HG03460 (cell line): ENCODE measurements around the gene HCFC1.
A peak's percentile ranks its signal among the peaks of the same experiment; 100 is the strongest.

Source experiments
- ATAC-seq: cut with Tn5 transposase; IDR thresholded peaks from one replicate; pipeline ENCODE4 v1.9.1; 2021; ENCODE audit not compliant: unreplicated experiment

Gene HCFC1

DNA sequence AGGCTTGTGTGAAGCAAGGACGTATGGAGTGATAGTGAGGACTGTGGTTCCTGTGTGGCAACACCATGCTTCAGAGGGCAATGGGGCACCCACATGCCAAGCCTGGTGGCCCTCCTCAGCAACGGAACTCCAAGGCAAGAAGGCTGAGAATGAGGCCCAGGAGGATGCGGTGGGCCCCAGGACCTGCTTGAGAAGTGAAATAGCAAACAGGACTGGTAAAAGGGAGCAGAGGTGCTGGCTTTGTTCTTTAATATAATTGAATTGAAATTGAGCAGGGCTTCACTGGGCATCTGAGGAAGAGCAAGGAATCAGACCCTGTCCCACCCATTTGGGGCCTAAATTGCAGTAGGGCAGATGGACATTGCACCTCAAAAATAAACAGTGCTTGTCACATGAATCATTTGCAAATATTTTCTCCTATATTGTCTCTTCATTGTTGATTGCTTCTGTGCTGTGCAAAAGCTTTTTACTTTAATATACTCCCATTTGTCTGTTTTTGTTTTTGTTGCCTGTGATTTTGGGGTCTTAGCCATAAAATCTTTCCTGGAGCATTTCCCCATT lies 3.2 kb upstream of the HCFC1 start:
- no peak for ATAC-seq

- no peak for ATAC-seq
Observed at GRCh38 chrX:153974003-153974725, 2.5 kb upstream of the HCFC1 start.

- ATAC-seq, result no peak
Observed at GRCh38 chrX:153973127-153974002, 1.7 kb upstream of the HCFC1 start.

DNA sequence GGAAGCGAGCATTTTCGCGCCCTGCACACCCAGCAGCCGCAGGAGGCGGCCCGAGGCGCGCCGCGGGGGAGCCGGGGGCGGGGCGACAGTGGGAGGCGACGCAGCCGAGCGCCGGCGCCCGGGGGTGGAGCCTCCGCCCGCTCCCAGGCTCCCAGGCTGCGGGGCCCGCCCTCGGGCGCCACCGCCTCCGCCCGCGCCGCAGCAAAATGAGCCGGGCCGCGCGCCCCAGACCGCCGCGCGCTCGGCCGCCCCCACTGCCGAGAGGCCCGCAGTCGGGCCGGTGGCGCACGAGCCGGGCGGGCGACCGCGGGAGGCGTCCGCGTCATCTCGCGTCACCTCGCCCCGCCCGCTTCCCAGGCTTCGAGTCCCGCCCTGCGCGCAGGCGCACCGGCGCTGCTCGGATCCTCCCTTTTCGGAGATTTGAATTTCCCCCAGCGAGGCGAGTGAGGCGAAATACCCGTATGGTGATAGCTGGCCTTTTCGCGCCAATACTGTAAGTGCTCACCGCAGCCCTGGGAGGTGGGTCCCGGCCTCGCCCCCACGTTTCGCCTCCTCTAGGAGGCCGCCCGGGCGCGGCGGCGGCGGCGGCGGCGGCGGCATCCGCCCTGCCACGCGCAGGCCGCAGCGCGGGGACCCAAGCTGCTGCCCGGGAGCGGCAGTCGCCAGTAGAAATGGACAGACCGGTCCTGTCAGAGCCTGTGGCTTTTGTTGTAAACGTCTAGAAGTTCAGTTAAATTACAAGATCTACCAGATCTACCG lies 929 bp upstream of the HCFC1 start, which contains the start of gene TMEM187:
Gene TMEM187, plus strand, starts transcription at position 387 of the 759 bp plus-strand sequence. CDS start 9,309 bp downstream, outside the sequence.
- ATAC-seq, result peak; percentile 42

DNA sequence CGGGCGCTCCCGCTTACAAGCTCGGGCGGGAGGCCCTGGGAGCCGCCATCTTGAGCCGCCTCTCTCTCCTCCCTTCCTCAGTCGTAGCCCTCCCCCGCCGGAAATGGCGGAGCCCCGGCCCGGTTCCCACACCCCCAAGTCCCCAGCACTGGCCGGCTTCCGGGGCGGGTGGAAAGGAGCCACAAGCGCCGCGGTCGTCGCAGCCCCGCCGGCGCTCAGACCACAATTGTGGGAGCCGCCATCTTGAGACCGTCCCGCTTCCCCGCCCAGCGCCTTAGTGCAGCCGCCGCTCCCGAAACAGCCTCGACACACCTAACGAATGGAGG lies 531 bp downstream of the HCFC1 start:
- ATAC-seq, result peak; percentile 28

DNA sequence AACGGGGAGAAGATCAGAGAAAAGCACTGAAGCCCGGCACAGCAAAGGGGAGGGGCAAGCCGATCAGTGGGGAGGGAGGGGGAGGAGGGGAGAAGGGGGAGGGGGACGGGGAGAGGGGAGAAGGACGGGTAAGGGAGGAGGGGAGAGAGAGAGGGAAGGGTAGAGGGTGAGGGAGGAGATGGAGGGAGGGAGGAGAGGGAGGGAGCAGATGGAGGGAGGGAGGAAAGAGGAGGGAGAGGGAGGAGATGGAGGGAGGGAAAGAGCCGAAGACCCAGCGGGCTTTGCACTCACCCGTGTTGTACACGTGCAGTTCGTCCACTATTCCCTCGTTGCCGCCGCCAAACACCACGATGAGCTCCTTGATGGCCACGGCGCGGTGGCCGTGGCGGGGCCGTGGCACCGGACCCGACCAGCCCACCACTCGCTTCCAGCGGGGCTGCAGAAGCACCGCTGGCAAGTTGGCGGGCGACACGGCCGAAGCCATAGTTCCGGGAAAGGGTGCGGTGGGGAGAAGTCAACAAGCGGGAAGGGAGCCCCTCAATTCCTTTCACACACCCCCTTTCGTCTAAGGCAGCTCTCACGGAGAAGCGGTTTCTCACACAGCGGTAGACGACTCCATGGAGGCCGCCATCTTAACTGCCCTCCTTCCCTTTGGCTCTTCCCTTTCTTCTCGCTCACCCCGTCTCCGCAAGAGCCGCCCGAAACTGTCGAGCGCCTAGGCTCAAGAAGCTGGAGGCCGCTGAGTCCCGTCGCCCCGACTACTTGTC lies 1.1 kb downstream of the HCFC1 start:
- no peak for ATAC-seq

DNA sequence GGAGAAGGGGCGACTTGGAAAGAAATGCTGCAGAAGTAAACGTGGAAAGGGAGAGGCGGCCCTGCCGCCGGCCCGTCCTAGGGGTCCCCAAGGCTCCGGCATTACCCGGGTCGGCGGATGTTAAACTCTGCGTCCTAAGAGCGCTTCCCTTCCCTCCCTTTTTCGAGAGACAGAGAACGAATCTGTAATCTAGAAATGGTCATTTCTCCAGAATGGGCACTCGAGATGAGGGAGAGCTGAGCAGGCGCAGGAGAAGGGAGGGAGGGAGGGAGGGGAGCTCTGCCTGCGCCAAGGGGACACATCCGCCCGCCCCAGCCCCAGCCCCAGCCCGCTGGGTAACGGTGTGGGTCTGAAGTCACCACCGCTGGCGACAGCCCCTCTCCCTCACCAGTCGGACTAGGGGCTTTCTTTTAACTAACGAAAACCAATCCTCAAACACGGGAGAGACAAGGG lies 1.7 kb downstream of the HCFC1 start:
- no peak for ATAC-seq

DNA sequence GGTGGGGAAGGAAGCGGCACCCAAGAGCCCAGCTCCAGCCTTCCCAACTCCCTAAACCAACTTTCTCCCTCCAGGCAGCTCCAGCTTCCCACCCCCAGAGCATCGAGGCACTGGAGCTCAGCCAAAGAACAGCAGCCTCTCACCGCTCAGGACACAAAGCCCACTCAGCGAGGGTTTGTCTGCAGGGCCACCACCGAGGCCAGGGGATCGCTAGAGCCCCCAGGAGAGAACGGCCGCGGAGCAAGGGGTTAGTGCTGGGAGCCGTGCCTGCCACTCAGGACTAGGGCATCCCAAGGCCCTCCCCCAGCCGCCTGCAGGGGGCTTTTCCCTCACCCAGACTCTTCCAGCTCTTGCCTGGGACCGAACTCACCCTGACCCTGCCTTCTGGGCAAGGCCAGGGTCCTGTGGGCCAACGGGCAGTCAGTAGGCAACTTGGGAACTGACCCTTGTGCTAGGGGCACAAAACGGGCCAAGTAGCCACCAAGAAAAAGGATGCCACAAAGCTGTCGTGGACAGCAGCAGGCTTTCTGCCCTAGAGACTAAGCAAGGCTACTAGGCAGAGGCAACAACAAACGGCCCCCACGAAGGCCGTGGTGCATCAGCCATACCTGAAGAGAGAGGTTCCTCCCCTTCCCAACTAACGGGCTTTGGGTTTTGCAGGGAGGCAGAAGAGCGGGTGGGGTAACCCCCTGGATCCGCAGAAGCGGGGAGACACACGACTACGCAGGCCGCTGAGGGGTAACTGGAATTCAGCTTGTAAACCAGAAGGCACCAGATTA lies 2.3 kb downstream of the HCFC1 start:
- no peak for ATAC-seq

GRCh38 chrX:153968754-153969124 lies 2.9 kb downstream of the HCFC1 start:
- ATAC-seq, result no peak

DNA sequence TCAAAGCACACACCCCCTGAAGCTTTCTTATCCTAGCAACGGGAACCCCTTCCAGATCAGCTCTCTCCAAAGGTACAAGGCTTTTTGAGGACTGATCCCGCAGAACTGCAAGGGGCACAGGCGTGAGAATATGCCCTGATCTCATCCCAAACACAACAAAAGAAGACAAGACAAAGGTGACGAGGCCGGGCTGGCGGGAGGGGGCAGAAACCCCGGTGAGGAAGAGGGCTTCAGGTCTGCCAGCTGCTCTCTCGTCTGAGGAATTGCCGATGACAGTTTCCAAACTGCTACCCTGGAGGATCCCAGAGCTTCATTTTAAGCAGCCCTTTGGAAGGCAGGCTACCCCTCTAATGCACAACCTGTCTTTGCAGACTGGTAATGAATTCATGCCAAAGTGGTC lies 3.4 kb downstream of the HCFC1 start:
- no peak for ATAC-seq

GRCh38 chrX:153967536-153968224 lies 3.9 kb downstream of the HCFC1 start:
- no peak for ATAC-seq

GRCh38 chrX:153966841-153967535 lies 4.6 kb downstream of the HCFC1 start:
- no peak for ATAC-seq

GRCh38 chrX:153966283-153966688 lies 5.3 kb downstream of the HCFC1 start:
- ATAC-seq, result no peak

GRCh38 chrX:153965406-153965805 lies 6.2 kb downstream of the HCFC1 start:
- ATAC-seq, result no peak

- ATAC-seq, result no peak
Observed at GRCh38 chrX:153964105-153964504, 7.5 kb downstream of the HCFC1 start.

- no peak for ATAC-seq
Observed at GRCh38 chrX:153963546-153963945, 8.1 kb downstream of the HCFC1 start.

DNA sequence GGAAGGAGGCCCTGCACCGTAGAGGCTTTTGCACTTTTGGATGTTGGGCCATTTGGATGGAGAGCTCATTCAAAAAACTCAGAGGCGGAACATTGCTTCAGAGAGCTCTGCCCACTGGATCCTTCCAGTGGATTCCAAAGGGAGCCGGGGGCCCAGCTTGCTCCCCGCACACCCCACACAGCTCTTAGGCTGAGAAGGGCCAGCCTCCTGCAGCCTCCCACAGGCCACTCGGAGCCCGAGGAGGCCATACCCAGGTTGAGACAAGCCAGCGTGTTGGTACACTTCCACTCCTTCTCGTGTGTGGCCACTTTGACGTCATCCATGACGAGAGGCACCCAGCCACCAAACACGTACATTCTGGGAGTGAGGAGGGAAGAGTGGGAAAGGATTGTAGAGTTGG lies 10.3 kb downstream of the HCFC1 start:
- ATAC-seq, result no peak

GRCh38 chrX:153960786-153961185 lies 10.8 kb downstream of the HCFC1 start:
- ATAC-seq, result no peak

DNA sequence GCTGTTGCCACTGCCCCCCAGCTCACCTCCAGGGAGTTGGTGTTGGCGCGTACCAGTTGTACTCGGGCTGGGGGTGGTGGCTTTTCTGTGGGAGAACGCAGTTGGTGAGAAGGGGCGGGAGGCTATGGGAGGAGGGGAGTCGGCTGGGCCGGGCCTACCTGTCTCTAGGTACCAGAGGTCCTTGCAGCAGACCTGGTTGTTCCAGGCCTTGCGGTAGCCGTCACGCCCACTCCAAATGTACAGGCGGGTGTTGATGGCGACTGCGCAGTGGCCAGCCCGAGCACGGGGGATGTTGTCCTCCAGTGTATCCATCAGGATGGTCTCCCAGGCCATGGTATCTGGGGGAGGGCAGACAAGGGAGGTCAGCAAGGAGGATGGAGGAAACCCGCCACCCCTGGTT lies 11.5 kb downstream of the HCFC1 start:
- no peak for ATAC-seq
